CD4-positive, alpha-beta T cell treated with Interleukin-21 for 1 hour (primary cell): Measurements from ENCODE around the gene RMND5A.

Source experiments
- DNase-seq: peaks from one replicate; pipeline ENCODE4 v3.0.0-alpha.2; 2020

Gene RMND5A

GRCh38 chr2:86793752-86794151, 73.7 kb downstream of the RMND5A start:
- peak; percentile 49 for DNase-seq

- peak; percentile 47 for DNase-seq
Measured at GRCh38 chr2:86794861-86795260, 74.8 kb downstream of the RMND5A start.

- DNase-seq: no peak
Measured at GRCh38 chr2:86800856-86801567, 80.9 kb downstream of the RMND5A start.

GRCh38 chr2:86806059-86806857, 86.2 kb downstream of the RMND5A start:
- no peak for DNase-seq

GRCh38 chr2:86807133-86807467, 87.0 kb downstream of the RMND5A start:
- no peak for DNase-seq

GRCh38 chr2:86807468-86808275, 87.6 kb downstream of the RMND5A start:
- DNase-seq: peak; percentile 72

GRCh38 chr2:86808315-86809161, 88.4 kb downstream of the RMND5A start:
- DNase-seq: peak; percentile 95

GRCh38 chr2:86809481-86810121, 89.5 kb downstream of the RMND5A start:
- peak; percentile 34 for DNase-seq

GRCh38 chr2:86815611-86816010, 95.5 kb downstream of the RMND5A start:
- peak; percentile 38 for DNase-seq

- no peak for DNase-seq
Measured at GRCh38 chr2:86818114-86818801, 98.2 kb downstream of the RMND5A start.

- DNase-seq: no peak
Measured at GRCh38 chr2:86818957-86819356, 98.9 kb downstream of the RMND5A start.

GRCh38 chr2:86821306-86821705, 101.2 kb downstream of the RMND5A start:
- peak; percentile 21 for DNase-seq

GRCh38 chr2:86821842-86822241, 101.8 kb downstream of the RMND5A start:
- DNase-seq: no peak

GRCh38 chr2:86822668-86823345, 102.7 kb downstream of the RMND5A start:
- no peak for DNase-seq

GRCh38 chr2:86825036-86825692, 105.1 kb downstream of the RMND5A start:
- peak; percentile 35 for DNase-seq

GRCh38 chr2:86825693-86826381, 105.7 kb downstream of the RMND5A start:
- DNase-seq: peak; percentile 82

- no peak for DNase-seq
Measured at GRCh38 chr2:86826951-86827350, 106.9 kb downstream of the RMND5A start.
